HepG2 (cell line): Measurements from ENCODE around the gene CDK13. TPM values are rescaled to one million over a fixed set of nuclear protein-coding genes. Genes with fewer than 3 reads are reported as not detected.

Source experiments
- AFF4 ChIP-seq: sonication (generic); formaldehyde crosslinking; IDR thresholded peaks from 2 replicates; pipeline ENCODE4 v1.4.0; 2020; ENCODE audit warnings: missing genetic modification reagents
- BHLHE40 ChIP-seq: IDR thresholded peaks from 2 replicates; pipeline ENCODE4 v1.6.1; 2011; ENCODE audit warnings: low read length, improper control_type of control experiment
- E2F5 ChIP-seq: sonication (generic); formaldehyde crosslinking; conservative IDR thresholded peaks from 2 replicates; pipeline ENCODE4 v1.4.0; 2020; ENCODE audit warnings: missing genetic modification reagents
- FUBP1 ChIP-seq: sonication (generic); formaldehyde crosslinking; IDR thresholded peaks from 2 replicates; pipeline ENCODE4 v1.5.1; 2020; ENCODE audit warnings: missing genetic modification reagents, mild to moderate bottlenecking, borderline replicate concordance
- HMGA1 ChIP-seq: sonication (generic); formaldehyde crosslinking; conservative IDR thresholded peaks from 2 replicates; pipeline ENCODE4 v1.4.0; 2020; ENCODE audit warnings: missing genetic modification reagents
- PCBP2 ChIP-seq: fragments of 200-400 bp; formaldehyde crosslinking; optimal IDR thresholded peaks from 2 replicates; pipeline ENCODE3; 2018; ENCODE audit warnings: low read length, low read depth; ENCODE audit not compliant: poor library complexity, severe bottlenecking
- SAP130 ChIP-seq: IDR thresholded peaks from 2 replicates; pipeline ENCODE4 v1.6.1; 2016; ENCODE audit warnings: low read depth
- SP4 ChIP-seq: sonication (generic); formaldehyde crosslinking; IDR thresholded peaks from 2 replicates; pipeline ENCODE4 v1.8.1; 2023; ENCODE audit warnings: mild to moderate bottlenecking, missing genetic modification reagents
- WIZ ChIP-seq: sonication (generic); formaldehyde crosslinking; IDR thresholded peaks from 2 replicates; pipeline ENCODE4 v1.5.1; 2020; ENCODE audit warnings: mild to moderate bottlenecking, missing genetic modification reagents
- ZMYM4 ChIP-seq: sonication (generic); formaldehyde crosslinking; IDR thresholded peaks from 2 replicates; pipeline ENCODE4 v1.8.1; 2023; ENCODE audit warnings: mild to moderate bottlenecking, missing genetic modification reagents
- ZNF124 ChIP-seq: sonication (generic); formaldehyde crosslinking; IDR thresholded peaks from 2 replicates; pipeline ENCODE4 v1.4.0; 2020; ENCODE audit warnings: missing genetic modification reagents
- ZNF180 ChIP-seq: sonication (generic); formaldehyde crosslinking; IDR thresholded peaks from 2 replicates; pipeline ENCODE4 v1.4.0; 2020; ENCODE audit warnings: low read depth, missing genetic modification reagents, borderline replicate concordance
- ZNF224 ChIP-seq: sonication (generic); formaldehyde crosslinking; IDR thresholded peaks from 2 replicates; pipeline ENCODE4 v1.5.0; 2020; ENCODE audit warnings: mild to moderate bottlenecking, missing genetic modification reagents
- ZNF354B ChIP-seq: sonication (generic); formaldehyde crosslinking; IDR thresholded peaks from 2 replicates; pipeline ENCODE4 v1.8.0; 2022; ENCODE audit warnings: mild to moderate bottlenecking, missing genetic modification reagents
- ZNF564 ChIP-seq: sonication (generic); formaldehyde crosslinking; IDR thresholded peaks from 2 replicates; pipeline ENCODE4 v1.8.1; 2023; ENCODE audit warnings: mild to moderate bottlenecking, missing genetic modification reagents
- polyA plus RNA-seq, 8 experiments: library from polyadenylated mRNA; depleted of rRNA in 3 of 8; stranded (reverse) in 7 of 8; unstranded in 1 of 8; fragments of >200 nt; fragmentation: Illumina TruSeq in 4 of 8; extraction: Trizol in 4 of 8; gene quantifications; 2 replicates each; pipeline versions ENCODE4 v1.2.1 to v1.2.3, GENCODE V29; 2011 to 2016; ENCODE audit warnings: low read depth in 4 of 8, missing spikeins in 1 of 8, mixed read lengths in 1 of 8; ENCODE audit not compliant: insufficient read depth in 1 of 8
- total RNA-seq, 5 experiments: library from RNA; depleted of rRNA; stranded (reverse); fragments of >200 nt; fragmentation: Illumina TruSeq; extraction: Trizol; gene quantifications; 2 replicates each; pipeline ENCODE4 v1.2.3, GENCODE V29; 2016; ENCODE audit warnings: low read depth in 1 of 5

The CDK13 gene
- total and polyA plus RNA-seq, 2 of the 13 experiments (the other 11 are each of a cell fraction or from before 2014, with no cell fraction given): 21.0 to 40.9 TPM

- TF ChIP-seq ZNF354B (CRISPR knock-in tag) (no peak), ZNF224 (no peak; the same call in 1 of the 2 replicates), SP4 (peak; percentile 46), AFF4 (CRISPR knock-in tag) (no peak), ZNF564 (CRISPR knock-in tag) (peak; percentile 57), E2F5 (CRISPR knock-in tag) (peak; percentile 72), ZNF180 (no peak), FUBP1 (peak; percentile 31; the same call in 1 of the 2 replicates), WIZ (CRISPR knock-in tag) (no peak; the same call in 1 of the 2 replicates), PCBP2 (no peak), SAP130 (CRISPR knock-in tag) (peak; percentile 88), ZMYM4 (CRISPR knock-in tag) (peak; percentile 90), BHLHE40 (no peak), ZNF124 (CRISPR knock-in tag) (0 out of 2 replicates have a peak, but pooled peaks have one; percentile 41), HMGA1 (CRISPR knock-in tag) (no peak)
Observed at GRCh38 chr7:39948956-39949928, 814 bp upstream of the CDK13 start (continued).
